ENCODE data around the gene PRKAG2.

GRCh38 chr7:151603951-151604350, 273.0 kb downstream of the PRKAG2 start:
- TF ChIP-seq EP300 (IDR thresholded peaks at IDR 0.05) (no peak), POLR2A (IDR thresholded peaks at IDR 0.05) (no peak)
- TF ChIP-seq, protein P1, sequence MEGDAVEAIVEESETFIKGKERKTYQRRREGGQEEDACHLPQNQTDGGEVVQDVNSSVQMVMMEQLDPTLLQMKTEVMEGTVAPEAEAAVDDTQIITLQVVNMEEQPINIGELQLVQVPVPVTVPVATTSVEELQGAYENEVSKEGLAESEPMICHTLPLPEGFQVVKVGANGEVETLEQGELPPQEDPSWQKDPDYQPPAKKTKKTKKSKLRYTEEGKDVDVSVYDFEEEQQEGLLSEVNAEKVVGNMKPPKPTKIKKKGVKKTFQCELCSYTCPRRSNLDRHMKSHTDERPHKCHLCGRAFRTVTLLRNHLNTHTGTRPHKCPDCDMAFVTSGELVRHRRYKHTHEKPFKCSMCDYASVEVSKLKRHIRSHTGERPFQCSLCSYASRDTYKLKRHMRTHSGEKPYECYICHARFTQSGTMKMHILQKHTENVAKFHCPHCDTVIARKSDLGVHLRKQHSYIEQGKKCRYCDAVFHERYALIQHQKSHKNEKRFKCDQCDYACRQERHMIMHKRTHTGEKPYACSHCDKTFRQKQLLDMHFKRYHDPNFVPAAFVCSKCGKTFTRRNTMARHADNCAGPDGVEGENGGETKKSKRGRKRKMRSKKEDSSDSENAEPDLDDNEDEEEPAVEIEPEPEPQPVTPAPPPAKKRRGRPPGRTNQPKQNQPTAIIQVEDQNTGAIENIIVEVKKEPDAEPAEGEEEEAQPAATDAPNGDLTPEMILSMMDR (IDR thresholded peaks at IDR 0.05) = no peak
